Activated naive CD4-positive, alpha-beta T cell treated with anti-CD3 and anti-CD28 coated beads, Interleukin-2, amount 10 ng/mL, durations not matched to agents 7 days and 5 days (primary cell): ENCODE measurements around the gene CRHR1.
"Not testable (repeated sequence)": the region's sequence is repeated elsewhere in the genome, so short reads cannot be mapped to it uniquely, and the experiment has no call there.

Experiments used
- CTCF ChIA-PET: fragments of 350-600 bp; sonication (Branson Sonifier 250); formaldehyde crosslinking; loops from one replicate; lab custom pipeline; 2021; ENCODE audit warnings: antibody characterized with exemption; lab: Charles Lee
- DNase-seq: peaks from one replicate; pipeline ENCODE4 v3.0.0-alpha.2; 2020
- H3K27ac Mint-ChIP-seq: one replicate; pipeline ENCODE4 v1.8.0; 2021; ENCODE audit warnings: mild to moderate bottlenecking, moderate library complexity, mixed read lengths
- H3K27me3 Mint-ChIP-seq: one replicate; pipeline ENCODE4 v1.8.0; 2021; ENCODE audit warnings: mild to moderate bottlenecking, mixed read lengths
- H3K36me3 Mint-ChIP-seq: one replicate; pipeline ENCODE4 v1.8.0; 2021; ENCODE audit warnings: mixed read lengths
- H3K4me1 Mint-ChIP-seq: one replicate; pipeline ENCODE4 v1.8.0; 2021; ENCODE audit warnings: mixed read lengths
- H3K4me3 Mint-ChIP-seq: one replicate; pipeline ENCODE4 v1.8.0; 2021; ENCODE audit warnings: mild to moderate bottlenecking, moderate library complexity, mixed read lengths
- H3K9me3 Mint-ChIP-seq: one replicate; pipeline ENCODE4 v1.8.0; 2021; ENCODE audit warnings: mixed read lengths

CRHR1 gene

GRCh38 chr17:45854209-45854608 is 70.1 kb downstream of the CRHR1 start:
- H3K4me1 Mint-ChIP-seq = no peaks in the 10 kb centered on the region
- H3K27ac Mint-ChIP-seq = no peak overlapping the region
- CTCF ChIA-PET = no interaction called here

GRCh38 chr17:45855691-45856336 is 71.7 kb downstream of the CRHR1 start:
- Mint-ChIP-seq H3K27me3 (peaks cover 53% of the 10 kb centered on the region), H3K36me3 (no peaks in the 10 kb centered on the region), H3K4me1 (no peaks in the 10 kb centered on the region), H3K4me3 (no peak overlapping the region), H3K9me3 (no peaks in the 10 kb centered on the region), H3K27ac (no peak overlapping the region)
- no peak for DNase-seq
- CTCF ChIA-PET = interaction anchor here (0.8 kb wide), 1 partner anchor 70 kb away, joined by 3 read pairs; no protein-coding TSS in a partner anchor

More at GRCh38 chr17:45854209-45854608, 70.1 kb downstream of the CRHR1 start:
- no peaks in the 10 kb centered on the region for H3K36me3 Mint-ChIP-seq
- H3K27me3 Mint-ChIP-seq = peaks cover 54% of the 10 kb centered on the region
- H3K4me3 Mint-ChIP-seq = no peak overlapping the region
- H3K9me3 Mint-ChIP-seq = no peaks in the 10 kb centered on the region
- no peak for DNase-seq

- H3K4me3 Mint-ChIP-seq = no peak overlapping the region
- no peak overlapping the region for H3K27ac Mint-ChIP-seq
- H3K36me3 Mint-ChIP-seq = no peaks in the 10 kb centered on the region
- no peaks in the 10 kb centered on the region for H3K9me3 Mint-ChIP-seq
- H3K27me3 Mint-ChIP-seq = peaks cover 39% of the 10 kb centered on the region
- CTCF ChIA-PET = no interaction called here
- no peaks in the 10 kb centered on the region for H3K4me1 Mint-ChIP-seq
- DNase-seq = peak; percentile 33
Observed at GRCh38 chr17:45857977-45858708, 74.0 kb downstream of the CRHR1 start.

- H3K36me3 Mint-ChIP-seq = no peaks in the 10 kb centered on the region
- no peak overlapping the region for H3K27ac Mint-ChIP-seq
- CTCF ChIA-PET = interaction anchor here (1.0 kb wide), 1 partner anchor 9 kb away, joined by 3 read pairs; no protein-coding TSS in a partner anchor
- H3K9me3 Mint-ChIP-seq = no peaks in the 10 kb centered on the region
- peaks cover 49% of the 10 kb centered on the region for H3K27me3 Mint-ChIP-seq
- peaks cover 13% of the 10 kb centered on the region for H3K4me1 Mint-ChIP-seq
- H3K4me3 Mint-ChIP-seq = no peak overlapping the region
- no peak for DNase-seq
Observed at GRCh38 chr17:45861165-45861564, 77.0 kb downstream of the CRHR1 start.

- Mint-ChIP-seq H3K27me3 (peaks cover 50% of the 10 kb centered on the region), H3K4me1 (peaks cover 13% of the 10 kb centered on the region)
- H3K36me3 Mint-ChIP-seq, CTCF ChIA-PET, H3K9me3 Mint-ChIP-seq, DNase-seq, H3K4me3 Mint-ChIP-seq, H3K27ac Mint-ChIP-seq: not testable (repeated sequence)
Observed at GRCh38 chr17:45862127-45862526, 78.0 kb downstream of the CRHR1 start.

GRCh38 chr17:45863857-45864654 is 79.9 kb downstream of the CRHR1 start:
- no peak overlapping the region for H3K27ac Mint-ChIP-seq
- H3K36me3 Mint-ChIP-seq = no peaks in the 10 kb centered on the region
- peaks cover 20% of the 10 kb centered on the region for H3K4me1 Mint-ChIP-seq
- CTCF ChIA-PET = no interaction called here
- no peaks in the 10 kb centered on the region for H3K9me3 Mint-ChIP-seq
- no peak for DNase-seq
- peaks cover 39% of the 10 kb centered on the region for H3K27me3 Mint-ChIP-seq
- H3K4me3 Mint-ChIP-seq = peak overlapping the region; percentile 9

- DNase-seq = no peak
- CTCF ChIA-PET = no interaction called here
- H3K4me1 Mint-ChIP-seq = peaks cover 20% of the 10 kb centered on the region
- H3K27me3 Mint-ChIP-seq = peaks cover 38% of the 10 kb centered on the region
- H3K27ac Mint-ChIP-seq = no peak overlapping the region
- no peaks in the 10 kb centered on the region for H3K36me3 Mint-ChIP-seq
- H3K4me3 Mint-ChIP-seq = no peak overlapping the region
- no peaks in the 10 kb centered on the region for H3K9me3 Mint-ChIP-seq
Observed at GRCh38 chr17:45867171-45867570, 83.1 kb downstream of the CRHR1 start.

GRCh38 chr17:45867702-45868101 is 83.6 kb downstream of the CRHR1 start:
- no peak for DNase-seq
- H3K9me3 Mint-ChIP-seq = no peaks in the 10 kb centered on the region
- no peak overlapping the region for H3K4me3 Mint-ChIP-seq
- H3K27ac Mint-ChIP-seq = no peak overlapping the region
- peaks cover 38% of the 10 kb centered on the region for H3K27me3 Mint-ChIP-seq
- CTCF ChIA-PET = no interaction called here
- no peaks in the 10 kb centered on the region for H3K36me3 Mint-ChIP-seq
- H3K4me1 Mint-ChIP-seq = peaks cover 20% of the 10 kb centered on the region

GRCh38 chr17:45868276-45868675 is 84.2 kb downstream of the CRHR1 start:
- no peaks in the 10 kb centered on the region for H3K36me3 Mint-ChIP-seq
- H3K4me1 Mint-ChIP-seq = peaks cover 21% of the 10 kb centered on the region
- DNase-seq = no peak
- CTCF ChIA-PET = no interaction called here
- H3K9me3 Mint-ChIP-seq = no peaks in the 10 kb centered on the region
- H3K4me3 Mint-ChIP-seq = no peak overlapping the region
- H3K27ac Mint-ChIP-seq = no peak overlapping the region
- peaks cover 34% of the 10 kb centered on the region for H3K27me3 Mint-ChIP-seq

GRCh38 chr17:45869676-45870341 is 85.7 kb downstream of the CRHR1 start:
- H3K27me3 Mint-ChIP-seq = peaks cover 23% of the 10 kb centered on the region
- CTCF ChIA-PET = interaction anchor here (1.6 kb wide), 1 partner anchor 24 kb away, joined by 5 read pairs; no protein-coding TSS in a partner anchor

GRCh38 chr17:45870342-45870974 is 86.3 kb downstream of the CRHR1 start:
- no peak overlapping the region for H3K27ac Mint-ChIP-seq
- H3K36me3 Mint-ChIP-seq = no peaks in the 10 kb centered on the region
- no peak overlapping the region for H3K4me3 Mint-ChIP-seq
- CTCF ChIA-PET = interaction anchor here (1.6 kb wide), 1 partner anchor 23 kb away, joined by 5 read pairs; no protein-coding TSS in a partner anchor
- H3K9me3 Mint-ChIP-seq = no peaks in the 10 kb centered on the region
- DNase-seq = no peak
- H3K27me3 Mint-ChIP-seq = peaks cover 17% of the 10 kb centered on the region
- H3K4me1 Mint-ChIP-seq = peaks cover 13% of the 10 kb centered on the region

More at GRCh38 chr17:45869676-45870341, 85.7 kb downstream of the CRHR1 start:
- H3K27ac Mint-ChIP-seq = no peak overlapping the region
- no peaks in the 10 kb centered on the region for H3K9me3 Mint-ChIP-seq
- H3K4me3 Mint-ChIP-seq = no peak overlapping the region
- DNase-seq = no peak
- H3K36me3 Mint-ChIP-seq = no peaks in the 10 kb centered on the region
- H3K4me1 Mint-ChIP-seq = peaks cover 15% of the 10 kb centered on the region

GRCh38 chr17:45871718-45872117 is 87.6 kb downstream of the CRHR1 start:
- Mint-ChIP-seq H3K4me3 (no peak overlapping the region), H3K36me3 (no peaks in the 10 kb centered on the region), H3K4me1 (peaks cover 13% of the 10 kb centered on the region), H3K9me3 (no peaks in the 10 kb centered on the region), H3K27me3 (peaks cover 12% of the 10 kb centered on the region), H3K27ac (no peak overlapping the region)
- CTCF ChIA-PET = interaction anchor here (1.2 kb wide), 1 partner anchor 23 kb away, joined by 3 read pairs; the partner anchor contains the start of gene MAPT
- DNase-seq = no peak

GRCh38 chr17:45873728-45874127 is 89.6 kb downstream of the CRHR1 start:
- H3K9me3 Mint-ChIP-seq = peaks cover 3% of the 10 kb centered on the region
- H3K27me3 Mint-ChIP-seq = peaks cover 12% of the 10 kb centered on the region
- no peak overlapping the region for H3K27ac Mint-ChIP-seq
- peak; percentile 33 for DNase-seq
- no peaks in the 10 kb centered on the region for H3K36me3 Mint-ChIP-seq
- H3K4me1 Mint-ChIP-seq = peaks cover 6% of the 10 kb centered on the region
- CTCF ChIA-PET = interaction anchor here (1.2 kb wide), 1 partner anchor 22 kb away, joined by 6 read pairs; no protein-coding TSS in a partner anchor
- no peak overlapping the region for H3K4me3 Mint-ChIP-seq
